Measurements from ENCODE around the gene SPATA33. TPM values are rescaled to one million over a fixed set of nuclear protein-coding genes. Genes with fewer than 3 reads are reported as not detected.
"Not testable (repeated sequence)": the region's sequence is repeated elsewhere in the genome, so short reads cannot be mapped to it uniquely, and the experiment has no call there.

SPATA33 gene
- total RNA-seq, 1 donor from 2014 or later, result 7.7 TPM

DNA sequence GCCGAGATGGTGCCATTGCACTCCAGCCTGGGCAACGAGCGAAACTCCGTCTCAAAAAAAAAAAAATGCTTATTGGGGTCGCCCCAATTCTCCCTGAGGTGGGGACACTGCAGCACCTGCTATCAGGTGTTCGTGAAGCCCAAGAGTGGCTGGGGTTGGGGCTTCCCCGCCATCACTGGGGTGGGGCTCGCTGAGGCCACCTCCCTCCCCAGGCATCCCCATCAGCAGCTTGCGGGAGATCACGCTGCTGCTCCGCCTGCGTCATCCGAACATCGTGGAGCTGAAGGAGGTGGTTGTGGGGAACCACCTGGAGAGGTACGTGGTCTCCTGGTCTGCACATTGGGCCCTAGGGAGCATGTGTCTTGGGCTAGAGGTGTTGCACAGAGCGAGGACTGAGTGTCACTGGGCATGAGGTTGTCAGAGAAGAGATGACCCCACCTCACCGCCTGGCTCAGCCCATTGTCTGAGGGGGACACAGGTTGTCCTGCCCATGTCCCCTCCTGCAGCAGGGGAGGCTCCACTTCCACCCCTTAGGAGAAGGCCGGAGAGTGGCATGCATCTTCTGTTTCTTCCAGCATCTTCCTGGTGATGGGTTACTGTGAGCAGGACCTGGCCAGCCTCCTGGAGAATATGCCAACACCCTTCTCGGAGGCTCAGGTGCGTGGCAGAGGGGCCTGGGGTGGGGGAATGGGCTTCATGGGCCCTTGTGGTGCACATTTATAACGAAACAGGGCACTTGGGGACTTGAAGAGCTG is 33.8 kb downstream of the SPATA33 start:
- FAIRE-seq (no peak), DNase-seq (ENCODE audit: low spot score in 2 of 2) (no peak)

DNA sequence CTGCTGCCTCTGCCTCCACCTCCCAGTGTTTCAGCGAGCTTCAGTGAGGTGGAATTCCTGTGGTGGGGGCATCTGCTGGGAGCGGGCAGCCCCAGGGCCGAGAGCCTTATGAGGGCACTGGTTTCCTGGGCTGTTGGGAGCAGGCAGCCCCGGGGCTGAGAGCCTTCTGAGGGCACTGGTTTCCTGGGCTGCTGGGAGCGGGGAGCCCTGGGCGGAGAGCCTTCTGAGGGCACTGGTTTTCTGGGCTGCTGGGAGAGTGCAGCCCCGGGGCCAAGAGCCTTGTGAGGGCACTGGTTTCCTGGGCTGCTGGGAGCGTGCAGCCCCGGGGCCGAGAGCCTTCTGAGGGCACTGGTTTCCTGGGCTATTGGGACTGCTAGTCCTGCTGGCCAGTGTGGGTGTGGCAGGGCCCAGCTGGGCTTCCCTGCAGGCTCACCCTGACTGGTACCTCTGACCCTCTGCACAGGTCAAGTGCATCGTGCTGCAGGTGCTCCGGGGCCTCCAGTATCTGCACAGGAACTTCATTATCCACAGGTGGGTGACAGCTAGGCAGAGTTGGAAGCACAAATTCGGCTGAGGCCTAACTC is 34.4 kb downstream of the SPATA33 start:
- no peak for FAIRE-seq
- no peak for DNase-seq (ENCODE audit: low spot score in 2 of 2)

DNA sequence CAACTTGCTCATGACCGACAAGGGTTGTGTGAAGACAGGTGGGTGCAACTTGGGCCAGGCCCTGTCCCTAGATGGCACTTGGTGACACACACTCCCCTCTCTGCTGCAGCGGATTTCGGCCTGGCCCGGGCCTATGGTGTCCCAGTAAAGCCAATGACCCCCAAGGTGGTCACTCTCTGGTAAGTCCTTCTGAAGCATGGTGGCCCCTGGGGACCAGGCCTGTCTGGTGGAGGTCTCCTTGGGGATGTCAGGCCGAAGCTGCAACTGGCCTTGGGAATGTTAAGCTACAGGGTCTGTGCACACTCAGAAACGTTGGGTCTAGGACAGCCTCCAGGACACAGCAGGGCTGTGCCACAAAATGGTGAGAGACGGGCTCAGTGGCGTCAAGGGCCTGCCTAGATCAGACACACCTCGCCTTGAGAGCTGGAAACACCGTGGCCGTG is 35.7 kb downstream of the SPATA33 start:
- DNase-seq (ENCODE audit: low spot score in 2 of 2) (no peak), FAIRE-seq (no peak)

DNA sequence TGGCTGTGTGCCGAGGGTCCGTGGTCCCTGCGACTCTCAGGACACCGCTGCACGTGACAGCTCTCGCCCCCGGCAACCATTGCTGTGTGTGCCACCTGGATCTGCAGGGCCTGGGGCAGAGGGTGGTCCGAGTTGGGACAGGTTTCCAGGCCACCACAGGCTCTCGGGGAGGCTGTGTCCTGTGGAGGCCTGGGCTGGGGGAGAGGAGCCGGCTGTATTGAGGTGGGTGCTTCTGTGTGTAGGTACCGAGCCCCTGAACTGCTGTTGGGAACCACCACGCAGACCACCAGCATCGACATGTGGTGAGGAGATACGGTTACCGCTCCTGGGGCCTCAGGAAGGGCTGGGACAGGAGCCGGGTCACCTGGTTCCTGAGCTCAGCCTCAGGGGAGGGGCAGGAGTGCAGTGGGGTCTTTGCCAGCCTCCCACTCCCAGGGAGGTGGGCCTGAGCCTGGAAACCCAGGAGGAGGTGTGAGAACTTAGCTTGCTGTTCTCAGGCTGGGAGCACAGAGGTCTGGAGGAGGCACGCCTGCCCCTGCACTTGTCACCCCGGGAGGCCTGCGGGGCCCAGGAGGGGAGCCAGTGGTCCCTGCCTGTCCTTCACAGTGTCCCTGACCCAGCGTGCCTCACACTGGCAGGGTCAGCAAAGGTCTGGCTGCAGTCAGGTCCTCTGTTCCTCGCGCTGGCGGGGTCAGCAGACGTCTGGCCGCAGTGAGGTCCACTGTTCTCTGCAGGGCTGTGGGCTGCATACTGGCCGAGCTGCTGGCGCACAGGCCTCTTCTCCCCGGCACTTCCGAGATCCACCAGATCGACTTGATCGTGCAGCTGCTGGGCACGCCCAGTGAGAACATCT is 36.5 kb downstream of the SPATA33 start:
- no peak for FAIRE-seq
- DNase-seq (ENCODE audit: low spot score in 2 of 2), result no peak

DNA sequence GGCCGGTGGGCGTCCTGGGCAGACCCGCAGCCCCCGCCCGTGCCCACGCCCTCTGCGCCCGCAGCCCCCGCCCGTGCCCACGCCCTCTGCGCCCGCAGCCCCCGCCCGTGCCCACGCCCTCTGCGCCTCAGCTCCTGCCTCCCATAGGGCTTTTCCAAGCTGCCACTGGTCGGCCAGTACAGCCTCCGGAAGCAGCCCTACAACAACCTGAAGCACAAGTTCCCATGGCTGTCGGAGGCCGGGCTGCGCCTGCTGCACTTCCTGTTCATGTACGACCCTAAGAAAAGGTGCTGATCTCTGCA is 37.1 kb downstream of the SPATA33 start:
- not testable (repeated sequence) for FAIRE-seq; DNase-seq (ENCODE audit: low spot score in 2 of 2)

DNA sequence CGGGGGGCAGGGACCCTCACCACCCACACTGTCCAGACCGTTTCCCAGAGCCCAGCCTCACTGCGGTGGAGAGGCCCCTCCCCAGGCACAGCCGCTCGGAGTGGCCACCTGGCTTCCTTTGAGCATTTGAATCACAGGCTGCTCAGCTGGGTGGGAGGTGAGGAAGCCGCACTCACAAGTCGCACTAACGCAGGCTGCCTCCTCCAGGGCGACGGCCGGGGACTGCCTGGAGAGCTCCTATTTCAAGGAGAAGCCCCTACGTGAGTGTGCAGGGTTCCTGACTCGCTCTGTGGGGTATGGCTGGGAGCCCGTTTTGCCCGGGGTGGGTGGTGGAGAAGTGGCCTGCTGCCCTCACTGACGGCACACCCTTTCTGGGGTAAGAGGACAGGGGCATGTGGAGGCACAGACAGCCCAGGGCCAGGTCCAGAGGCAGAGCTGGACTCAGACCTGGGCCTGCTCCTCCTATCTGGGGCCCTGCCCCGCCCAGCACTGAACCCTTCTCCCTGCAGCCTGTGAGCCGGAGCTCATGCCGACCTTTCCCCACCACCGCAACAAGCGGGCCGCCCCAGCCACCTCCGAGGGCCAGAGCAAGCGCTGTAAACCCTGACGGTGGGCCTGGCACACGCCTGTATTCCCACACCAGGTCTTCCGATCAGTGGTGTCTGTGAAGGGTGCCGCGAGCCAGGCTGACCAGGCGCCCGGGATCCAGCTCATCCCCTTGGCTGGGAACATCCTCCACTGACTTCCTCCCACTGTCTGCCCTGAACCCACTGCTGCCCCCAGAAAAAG is 37.6 kb downstream of the SPATA33 start:
- DNase-seq (ENCODE audit: low spot score in 2 of 2), result peak; percentile 36 to 37
- FAIRE-seq, result no peak

DNA sequence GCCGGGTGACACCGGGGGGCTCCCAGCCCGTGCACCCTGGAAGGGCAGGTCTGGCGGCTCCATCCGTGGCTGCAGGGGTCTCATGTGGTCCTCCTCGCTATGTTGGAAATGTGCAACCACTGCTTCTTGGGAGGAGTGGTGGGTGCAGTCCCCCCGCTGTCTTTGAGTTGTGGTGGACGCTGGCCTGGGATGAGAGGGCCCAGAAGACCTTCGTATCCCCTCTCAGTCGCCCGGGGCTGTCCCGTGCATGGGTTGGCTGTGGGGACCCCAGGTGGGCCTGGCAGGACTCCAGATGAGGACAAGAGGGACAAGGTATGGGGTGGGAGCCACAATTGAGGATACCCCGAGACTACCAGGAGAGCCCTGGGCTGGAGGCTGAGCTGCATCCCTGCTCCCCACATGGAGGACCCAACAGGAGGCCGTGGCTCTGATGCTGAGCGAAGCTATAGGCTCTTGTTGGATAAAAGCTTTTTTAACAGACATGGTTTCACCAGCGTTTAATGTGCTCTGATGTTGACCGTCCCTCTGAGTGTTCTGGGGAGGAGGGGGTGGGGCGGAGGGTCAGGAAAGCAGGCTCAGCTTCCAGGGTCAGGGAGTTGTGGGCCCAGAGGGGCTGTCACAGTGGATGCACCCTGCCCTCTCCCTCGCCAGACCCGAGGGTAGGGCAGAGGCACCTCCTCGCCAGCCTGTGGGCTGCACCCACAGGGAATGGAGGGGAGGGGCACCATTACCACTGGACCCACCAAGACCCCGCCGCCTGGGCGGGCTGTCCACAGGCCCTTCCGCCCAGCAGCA is 38.4 kb downstream of the SPATA33 start:
- FAIRE-seq (no peak), DNase-seq (ENCODE audit: low spot score in 2 of 2) (peak in 1 of 2 donors; percentile 36)

DNA sequence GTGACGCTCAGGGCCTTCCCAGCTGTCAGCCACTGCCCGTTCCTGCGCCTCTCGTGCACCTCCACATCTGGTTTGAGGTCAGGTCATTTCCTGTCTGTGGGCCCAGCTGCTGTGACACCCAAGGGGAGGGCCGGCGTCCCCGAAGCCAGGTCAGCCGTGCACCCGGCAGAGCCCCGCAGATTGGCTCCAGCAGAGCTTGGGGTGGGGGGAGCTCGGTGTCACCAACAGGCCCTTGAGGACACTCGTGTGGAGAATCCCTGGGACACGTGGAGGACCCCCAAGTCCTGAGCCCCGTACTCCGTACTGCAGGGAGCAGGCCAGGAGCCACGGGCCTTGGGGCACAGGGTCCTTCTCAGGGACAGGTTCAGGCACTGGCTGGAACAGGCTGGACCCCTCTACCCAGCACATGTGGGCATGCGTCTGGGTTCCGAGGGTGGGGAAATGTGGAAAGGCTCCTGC is 39.1 kb downstream of the SPATA33 start:
- DNase-seq (ENCODE audit: low spot score in 2 of 2) (no peak), FAIRE-seq (no peak)

DNA sequence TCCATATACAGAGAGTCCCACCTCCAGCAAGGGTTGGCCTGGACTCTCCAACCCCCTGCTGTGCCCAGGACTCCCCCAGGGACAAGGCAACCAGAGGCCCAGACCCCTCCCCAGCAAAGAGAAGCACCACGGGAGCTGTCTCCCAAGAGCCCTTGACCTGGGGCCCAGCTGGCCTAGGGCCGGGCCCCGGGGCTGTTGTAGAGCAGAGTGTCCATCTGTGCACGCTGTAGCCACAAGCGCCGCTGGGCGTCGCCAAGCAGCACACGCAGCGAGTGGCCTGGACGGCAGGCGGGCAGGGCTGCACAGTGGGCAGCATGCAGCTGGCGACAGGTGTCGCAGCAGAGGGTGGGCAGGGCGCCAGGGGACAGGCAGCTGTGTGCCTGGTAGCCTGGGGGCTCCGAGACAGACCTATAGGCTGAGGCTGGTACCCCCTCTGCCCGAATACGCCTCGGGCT is 39.6 kb downstream of the SPATA33 start:
- FAIRE-seq (no peak), DNase-seq (ENCODE audit: low spot score in 2 of 2) (peak; percentile 34 to 35)

DNA sequence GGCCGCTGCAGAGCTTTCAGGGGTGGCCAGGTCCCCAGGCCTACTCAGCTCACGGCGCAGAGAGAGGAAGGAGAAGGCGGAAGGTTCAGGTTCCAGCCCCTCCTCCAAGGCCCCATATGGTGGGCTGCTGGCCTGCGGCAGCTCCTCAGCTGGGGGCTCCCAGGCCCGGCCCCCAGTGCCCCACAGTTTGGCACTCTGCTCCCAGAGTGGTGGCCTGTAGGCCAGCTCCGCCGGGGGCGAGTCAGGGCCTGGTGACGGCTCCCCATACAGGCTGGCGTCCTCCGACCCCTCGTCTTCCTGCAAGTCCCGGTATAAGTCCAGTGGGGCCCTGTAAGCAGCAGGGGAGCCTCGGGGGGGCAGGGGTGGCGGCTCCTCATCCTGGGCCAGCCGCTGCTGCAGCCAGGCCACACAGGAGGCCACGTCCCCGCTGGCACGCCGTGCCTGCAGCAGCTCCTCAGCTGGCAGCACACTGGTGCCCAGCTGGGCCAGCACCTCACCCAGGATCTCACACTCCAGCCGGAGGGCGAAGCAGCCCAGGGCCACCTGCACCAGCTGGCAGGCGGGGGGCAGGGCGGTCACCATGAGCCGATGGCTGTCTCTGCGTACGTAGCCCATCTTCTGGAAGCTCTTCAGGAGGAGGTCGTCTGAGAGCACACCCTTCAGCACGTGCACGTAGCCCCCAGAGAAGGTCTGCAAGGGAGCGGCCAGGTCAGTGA is 40.1 kb downstream of the SPATA33 start:
- DNase-seq (ENCODE audit: low spot score in 2 of 2) (no peak), FAIRE-seq (no peak)

DNA sequence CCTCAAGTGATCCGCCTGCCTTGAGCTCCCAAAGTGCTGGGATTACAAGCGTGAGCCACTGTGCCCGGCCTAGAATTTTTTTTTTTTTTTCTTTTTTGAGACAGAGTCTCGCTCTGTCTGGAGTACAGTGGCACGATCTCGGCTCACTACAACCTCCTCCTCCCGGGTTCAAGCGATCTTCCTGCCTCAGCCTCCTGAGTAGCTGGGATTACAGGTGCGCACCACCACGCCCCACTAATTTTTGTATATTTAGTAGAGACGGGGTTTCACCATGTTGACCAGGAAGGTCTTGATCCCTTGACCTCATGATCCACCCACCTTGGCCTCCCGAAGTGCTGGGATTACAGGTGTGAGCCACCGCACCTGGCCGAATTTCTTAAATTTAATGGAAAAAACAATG is 41.1 kb downstream of the SPATA33 start:
- FAIRE-seq; DNase-seq (ENCODE audit: low spot score in 2 of 2): not testable (repeated sequence)

DNA sequence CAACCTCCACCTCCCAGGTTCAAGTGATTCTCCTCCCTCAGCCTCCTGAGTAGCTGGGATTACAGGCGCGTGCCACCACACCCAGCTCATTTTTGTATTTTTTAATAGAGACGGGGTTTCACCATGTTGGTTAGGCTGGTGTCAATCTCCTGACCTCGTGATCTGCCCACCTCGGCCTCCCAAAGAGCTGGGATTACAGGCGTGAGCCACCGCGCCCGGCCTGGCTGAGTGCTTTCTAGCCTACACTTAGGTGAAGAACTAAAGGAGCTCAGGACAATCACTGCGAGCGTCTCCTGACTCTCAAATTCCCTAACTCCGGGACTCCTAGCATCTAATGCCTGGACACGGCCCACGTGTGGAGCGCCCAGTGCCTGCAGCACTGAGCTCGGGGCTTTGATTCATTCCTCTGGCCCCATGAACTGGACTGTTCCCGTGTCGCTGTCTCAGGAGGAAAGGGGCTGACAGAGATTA is 42.0 kb downstream of the SPATA33 start:
- DNase-seq (ENCODE audit: low spot score in 2 of 2); FAIRE-seq: not testable (repeated sequence)

DNA sequence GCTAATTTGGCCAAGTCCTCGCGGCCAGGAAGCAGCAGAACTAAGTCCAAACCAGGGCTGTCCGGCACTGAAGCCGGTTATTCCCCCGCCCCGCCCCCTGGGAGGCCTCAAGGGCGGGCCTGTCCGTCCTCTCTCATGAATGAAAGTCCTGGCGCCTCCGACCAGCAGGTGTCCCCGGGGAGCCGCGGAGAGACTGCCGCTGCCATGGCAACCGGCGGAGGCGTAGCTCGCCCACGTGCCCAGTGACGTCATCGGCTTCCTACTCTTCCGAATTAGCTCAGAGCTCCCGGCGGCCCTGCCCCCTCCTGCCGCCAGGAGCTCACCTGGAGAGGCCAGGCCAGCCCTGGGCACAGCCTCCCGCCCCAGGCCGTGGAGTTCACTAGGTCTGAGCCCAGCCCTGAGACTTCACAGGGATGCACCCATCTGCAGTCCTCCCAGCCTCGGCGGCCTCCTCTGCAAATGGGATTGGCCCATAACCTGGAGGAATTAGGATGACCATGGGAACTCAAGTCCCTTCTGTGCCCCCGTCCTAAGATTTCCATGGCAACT is 42.5 kb downstream of the SPATA33 start:
- DNase-seq (ENCODE audit: low spot score in 2 of 2) (peak; percentile 99 to 100), FAIRE-seq (peak; percentile 39)

DNA sequence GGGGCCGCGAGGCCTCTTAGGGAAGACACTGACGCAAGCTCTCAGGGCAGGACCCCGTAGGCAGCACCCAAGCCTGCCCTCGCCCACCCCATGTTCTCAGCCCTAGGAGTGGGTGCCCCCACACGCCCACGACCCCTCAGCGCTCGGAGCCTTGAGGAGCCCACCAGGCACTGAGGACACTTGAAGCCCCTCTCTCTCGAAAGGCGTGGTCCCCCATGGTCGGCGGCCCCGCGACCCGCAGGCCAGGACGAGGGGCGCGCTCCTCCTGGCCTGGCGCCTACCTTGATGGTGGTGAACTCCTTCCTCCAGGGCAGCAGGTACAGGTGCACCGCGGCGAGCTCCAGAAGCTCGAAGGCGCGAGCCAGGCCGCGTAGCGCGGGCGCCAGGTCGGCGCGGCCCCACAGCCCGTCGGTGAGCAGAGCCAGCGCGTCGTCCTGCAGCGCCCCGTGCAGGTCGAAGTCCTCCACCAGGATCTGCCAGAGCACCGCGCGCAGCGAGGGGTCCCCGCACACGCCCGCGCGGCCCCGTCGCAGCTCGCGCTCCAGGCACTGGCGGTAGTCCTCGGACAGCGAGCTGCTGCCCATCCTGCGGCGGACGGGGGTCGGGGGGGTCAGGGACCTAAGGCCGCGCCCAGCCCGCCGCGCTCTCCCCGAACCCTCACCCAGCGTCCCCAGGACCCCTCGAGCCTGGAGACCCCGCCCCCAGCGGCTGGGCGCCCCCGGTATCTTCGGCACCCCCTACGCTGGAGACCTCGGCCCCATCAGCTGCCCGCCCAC is 43.2 kb downstream of the SPATA33 start:
- DNase-seq (ENCODE audit: low spot score in 2 of 2), result peak; percentile 43 to 57

DNA sequence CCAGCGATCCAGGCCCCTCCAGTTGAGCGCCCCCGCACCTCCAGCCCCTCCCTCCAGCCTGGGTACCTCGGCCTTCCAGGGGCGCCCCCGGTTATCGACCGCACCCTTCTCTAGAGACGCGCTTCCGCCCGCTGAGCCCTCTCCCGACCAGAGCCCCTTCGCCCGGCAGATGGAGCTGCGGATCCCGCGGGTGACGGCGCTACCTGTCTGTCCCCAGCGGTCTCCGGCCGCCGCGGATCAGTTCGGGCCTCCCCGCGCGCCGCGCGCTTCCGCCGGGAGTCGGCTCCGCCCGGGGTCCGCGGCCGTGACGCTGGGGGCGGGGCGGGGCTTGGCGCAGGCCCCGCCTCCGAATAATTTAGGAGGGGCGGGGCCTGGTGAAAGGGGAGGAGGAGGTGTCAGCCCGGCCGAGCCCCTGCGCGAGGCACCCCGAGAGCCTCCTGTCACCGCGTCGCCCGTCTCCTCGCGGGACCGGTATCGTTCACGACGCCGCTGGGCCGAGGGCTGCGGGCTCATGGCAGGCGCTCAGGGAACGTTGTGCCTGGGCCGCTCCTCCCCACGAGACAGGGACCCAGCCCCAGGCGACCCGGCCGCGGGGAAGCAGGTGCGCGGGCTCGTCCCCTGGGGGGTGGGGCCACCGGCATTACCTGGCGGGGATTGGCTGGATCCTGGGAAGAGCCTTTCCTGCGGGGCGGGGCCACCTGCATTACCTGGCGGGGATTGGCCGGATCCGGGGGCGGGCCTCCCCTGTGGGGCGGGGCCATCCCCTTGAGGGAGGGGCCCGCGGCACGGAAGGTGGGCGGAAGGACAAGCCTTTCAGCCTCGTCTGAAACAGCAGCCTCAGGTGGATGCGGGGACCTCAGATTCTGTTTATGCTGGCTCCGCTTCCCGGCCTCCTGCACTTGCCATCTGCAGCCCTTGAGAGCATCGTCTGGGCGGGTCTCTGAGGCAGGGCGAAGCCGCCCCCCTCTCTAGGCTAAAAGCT is 44.1 kb downstream of the SPATA33 start, which contains the start of gene SPATA2L:
Gene SPATA2L (minus strand): TSS at position 281 of the 982 bp plus-strand sequence. CDS start 473 bp downstream, outside the sequence.
- FAIRE-seq (no peak), DNase-seq (ENCODE audit: low spot score in 2 of 2) (peak; percentile 90 to 93)

More for the DNA sequence above, 43.2 kb downstream of the SPATA33 start:
- FAIRE-seq, result no peak

DNA sequence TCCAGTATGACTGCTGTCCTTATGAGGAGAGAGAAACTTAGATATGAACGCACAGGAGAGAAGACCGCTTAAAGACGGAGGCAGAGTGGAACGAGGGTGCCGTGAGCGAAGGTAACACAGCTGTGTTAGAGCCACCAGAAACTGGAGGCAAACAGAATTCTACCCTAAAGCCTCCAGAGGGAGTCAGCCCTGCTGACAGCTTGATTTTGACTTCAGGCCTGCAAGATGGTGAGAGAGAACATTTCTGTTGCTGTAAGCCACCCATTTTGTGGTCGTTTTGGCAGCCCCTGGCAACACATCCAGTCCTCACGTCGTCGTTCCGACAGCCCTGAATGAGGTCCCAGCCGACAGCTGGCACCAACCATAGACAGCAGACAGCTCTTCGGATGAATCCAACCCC is 46.6 kb downstream of the SPATA33 start:
- FAIRE-seq, result no peak

More for the DNA sequence above, 46.6 kb downstream of the SPATA33 start:
- DNase-seq (ENCODE audit: low spot score in 2 of 2), result no peak

All from frontal cortex (tissue), 4 donors.